HCT116 (cell line): ENCODE data around the gene SEMA3C. TPM values are rescaled to one million over a fixed set of nuclear protein-coding genes. Genes with fewer than 3 reads are reported as not detected.

Experiments used
- ATAC-seq: fragments of 200-7000 bp; cut with Tn5 transposase; 2 replicates; pipeline ENCODE4 v1.9.1; 2020; ENCODE audit warnings: mild to moderate bottlenecking, moderate library complexity
- BruUV-seq: library from RNA; stranded (reverse); fragments of 400-500 nt; replicated peaks from 2 replicates; lab custom pipeline; 2021; lab: Mats Ljungman, UMichigan
- CTCF ChIA-PET: fragments of 300-600 bp; sonication (Branson Sonifier 250); formaldehyde crosslinking; loops from one replicate; lab custom pipeline; 2021; ENCODE audit warnings: antibody characterized with exemption; lab: Charles Lee
- POLR2A ChIA-PET: fragments of 300-600, 350-600 bp; sonication (Branson Sonifier 250); formaldehyde crosslinking; loops from one replicate; lab custom pipeline; 2021; ENCODE audit warnings: antibody characterized with exemption; lab: Charles Lee
- RAD21 ChIA-PET, 2 experiments: fragments of 300-600 bp; sonication (Branson Sonifier 250); formaldehyde crosslinking; loops; one replicate each; lab custom pipeline; 2023; ENCODE audit warnings: low total read pairs in 2 of 2; ENCODE audit not compliant: uncharacterized antibody in 2 of 2, unreplicated experiment in 2 of 2, low non-redundant PET in 1 of 2; lab: Charles Lee
- DNase-seq: peaks from one replicate; pipeline ENCODE4 v3.0.0-alpha.2; 2010; ENCODE audit warnings: low read depth, low spot score
- H2AFZ ChIP-seq: fragments of 200-600 bp; shearing (Covaris generic), sonication (generic); 2 replicates; pipeline ENCODE4 v1.6.1; 2017; ENCODE audit warnings: low read depth, mixed run types, mixed read lengths, antibody characterized with exemption, low read length; ENCODE audit not compliant: poor library complexity, severe bottlenecking
- H3K27ac ChIP-seq: 2 replicates; pipeline ENCODE4 v1.5.1; 2012; ENCODE audit warnings: low read depth, low read length
- H3K27me3 ChIP-seq: fragments of 200-600 bp; sonication (generic); 2 replicates; pipeline ENCODE4 v1.6.1; 2016; ENCODE audit warnings: mixed run types, low read length, mixed read lengths; ENCODE audit not compliant: insufficient read depth
- H3K36me3 ChIP-seq, 2 experiments: fragments of 200-500 bp in 1 of 2; fragments of 200-600 bp in 1 of 2; sonication (Bioruptor generic) in 1 of 2; sonication (generic) in 1 of 2; 2 replicates each; pipeline versions ENCODE4 v1.5.1 to v1.6.1; 2014 to 2016; ENCODE audit warnings: low read length in 2 of 2, inconsistent platforms in 1 of 2, mixed read lengths in 1 of 2, mixed run types in 1 of 2; ENCODE audit not compliant: insufficient read depth in 2 of 2, control insufficient read depth in 1 of 2
- H3K4me1 ChIP-seq, 2 experiments: fragments of 200-600 bp in 1 of 2; sonication (generic) in 1 of 2; 2 replicates each; pipeline versions ENCODE4 v1.5.1 to v1.6.1; 2012 to 2017; ENCODE audit warnings: low read length in 2 of 2, inconsistent platforms in 1 of 2, mild to moderate bottlenecking in 1 of 2, mixed read lengths in 1 of 2, mixed run types in 1 of 2, moderate library complexity in 1 of 2; ENCODE audit not compliant: insufficient read depth in 2 of 2, control insufficient read depth in 1 of 2
- H3K4me2 ChIP-seq: fragments of 200-600 bp; sonication (generic); 2 replicates; pipeline ENCODE4 v1.6.1; 2017; ENCODE audit warnings: mixed run types, low read length, mixed read lengths
- H3K4me3 ChIP-seq, 2 experiments: fragments of 200-600 bp in 1 of 2; sonication (generic) in 1 of 2; replicated peaks in 1 of 2; 2 replicates each; pipeline ENCODE4 v1.5.1; 2011 to 2016; ENCODE audit warnings: low read length in 2 of 2, control low read depth in 1 of 2, low read depth in 1 of 2, mild to moderate bottlenecking in 1 of 2, mixed read lengths in 1 of 2, mixed run types in 1 of 2
- H3K79me2 ChIP-seq: fragments of 200-600 bp; sonication (generic); 2 replicates; pipeline ENCODE4 v1.6.1; 2017; ENCODE audit warnings: mild to moderate bottlenecking, mixed run types, low read length, moderate library complexity, mixed read lengths; ENCODE audit not compliant: insufficient read depth
- H3K9ac ChIP-seq: fragments of 200-600 bp; sonication (generic); 2 replicates; pipeline ENCODE4 v1.6.1; 2016; ENCODE audit warnings: low read length, mixed read lengths
- H3K9me2 ChIP-seq: fragments of 200-600 bp; sonication (generic), shearing (Covaris generic); 2 replicates; pipeline ENCODE4 v1.6.1; 2017; ENCODE audit warnings: mixed run types, mild to moderate bottlenecking, moderate library complexity; ENCODE audit not compliant: insufficient read depth
- H3K9me3 ChIP-seq, 2 experiments: fragments of 200-500 bp in 1 of 2; fragments of 200-600 bp in 1 of 2; sonication (Bioruptor generic) in 1 of 2; sonication (generic) in 1 of 2; 2 replicates each; pipeline ENCODE4 v1.6.1; 2014 to 2017; ENCODE audit warnings: low read length in 2 of 2, mixed read lengths in 2 of 2, inconsistent platforms in 1 of 2, low read depth in 1 of 2, mild to moderate bottlenecking in 1 of 2, mixed run types in 1 of 2, moderate library complexity in 1 of 2; ENCODE audit not compliant: control insufficient read depth in 1 of 2, insufficient read depth in 1 of 2
- H4K20me1 ChIP-seq: fragments of 200-600 bp; sonication (generic), shearing (Covaris generic); 2 replicates; pipeline ENCODE4 v1.6.1; 2017; ENCODE audit warnings: mixed run types, mild to moderate bottlenecking, moderate library complexity; ENCODE audit not compliant: insufficient read depth
- ATF3 ChIP-seq: IDR thresholded peaks from 2 replicates; pipeline ENCODE4 v1.6.1; 2012
- REST ChIP-seq: IDR thresholded peaks from 2 replicates; pipeline ENCODE4 v1.6.1; 2012; ENCODE audit warnings: low read depth
- YY1 ChIP-seq: IDR thresholded peaks from 2 replicates; pipeline ENCODE4 v1.6.1; 2011; ENCODE audit warnings: low read length, low read depth, moderate library complexity, mild to moderate bottlenecking; ENCODE audit not compliant: insufficient replicate concordance; ENCODE audit errors: extremely low read depth
- intact Hi-C: fragments of 100-400 bp; cut with micrococcal nuclease; formaldehyde crosslinking; loops from 2 replicates; pipeline ENCODE4 v1.10.0; 2022
- total RNA-seq: library from RNA; stranded (reverse); gene quantifications from one replicate; pipeline ENCODE4 v1.2.1, GENCODE V29; 2021; ENCODE audit not compliant: unreplicated experiment

The SEMA3C gene
- total RNA-seq, 1 experiment from 2014 or later = 25.3 TPM

GRCh38 chr7:80967071-80967916 lies 48.4 kb upstream of the SEMA3C start:
- H3K9ac ChIP-seq = no peak overlapping the region
- H3K27ac ChIP-seq = no peak overlapping the region
- no peaks in the 10 kb centered on the region for H3K9me2 ChIP-seq
- RAD21 ChIA-PET = no interaction called here
- POLR2A ChIA-PET = no interaction called here
- ATAC-seq (no peak), DNase-seq (no peak)
- intact Hi-C loops = no loop called here
- no TSS peak for BruUV-seq
- no peaks in the 10 kb centered on the region for H3K79me2 ChIP-seq
- H2AFZ ChIP-seq = peak overlapping the region; percentile 28
- no peak for TF ChIP-seq ATF3
- no peak for TF ChIP-seq YY1
- TF ChIP-seq REST = no peak
- no peaks in the 10 kb centered on the region for H3K27me3 ChIP-seq
- H3K36me3 ChIP-seq = no peaks in the 10 kb centered on the region
- H3K4me1 ChIP-seq = no peaks in the 10 kb centered on the region
- CTCF ChIA-PET = no interaction called here
- no peaks in the 10 kb centered on the region for H3K9me3 ChIP-seq
- H3K4me3 ChIP-seq = no peak overlapping the region
- no peak overlapping the region for H3K4me2 ChIP-seq
- H4K20me1 ChIP-seq = no peaks in the 10 kb centered on the region
